Naive thymus-derived CD4-positive, alpha-beta T cell (primary cell): ENCODE data around the gene TRMO. TPM values are rescaled to one million over a fixed set of nuclear protein-coding genes. Genes with fewer than 3 reads are reported as not detected.

Experiments used
- ATAC-seq: fragments of 150-1000 bp; cut with Tn5 transposase; 2 replicates; pipeline ENCODE4 v1.10.0; 2021; ENCODE audit warnings: mild to moderate bottlenecking, moderate library complexity
- CTCF ChIA-PET: fragments of 350-600 bp; sonication (Branson Sonifier 250); formaldehyde crosslinking; loops from one replicate; lab custom pipeline; 2021; ENCODE audit warnings: antibody characterized with exemption; lab: Charles Lee
- POLR2A ChIA-PET: fragments of 350-600 bp; sonication (Branson Sonifier 250); formaldehyde crosslinking; loops from one replicate; lab custom pipeline; 2021; ENCODE audit warnings: antibody characterized with exemption, inconsistent platforms; lab: Charles Lee
- DNase-seq, 9 donors: peaks; one replicate each; pipeline versions ENCODE4 v3.0.0 to v3.0.0-alpha.2; 2020 to 2022; ENCODE audit warnings: mixed read lengths in 1 of 9
- H3K27ac ChIP-seq: one replicate; pipeline ENCODE4 v1.7.0; 2013; ENCODE audit warnings: mild to moderate bottlenecking, low read depth, low read length, moderate library complexity
- H3K27me3 ChIP-seq, 2 donors: one replicate each; pipeline ENCODE4 v1.7.0; 2013; ENCODE audit warnings: low read length in 2 of 2, mild to moderate bottlenecking in 2 of 2, moderate library complexity in 2 of 2; ENCODE audit not compliant: control insufficient read depth in 2 of 2, insufficient read depth in 2 of 2
- H3K36me3 ChIP-seq, 3 experiments: 1 replicate in 2 of 3; 2 replicates in 1 of 3; pipeline ENCODE4 v1.7.0; 2013; ENCODE audit warnings: low read length in 3 of 3, mild to moderate bottlenecking in 3 of 3, moderate library complexity in 1 of 3; ENCODE audit not compliant: insufficient read depth in 3 of 3, control insufficient read depth in 2 of 3
- H3K4me1 ChIP-seq, 2 donors: one replicate each; pipeline ENCODE4 v1.7.0; 2013; ENCODE audit warnings: low read length in 2 of 2, mild to moderate bottlenecking in 2 of 2, moderate library complexity in 1 of 2; ENCODE audit not compliant: control insufficient read depth in 2 of 2, insufficient read depth in 2 of 2
- H3K4me3 ChIP-seq: 2 replicates; pipeline ENCODE4 v1.7.0; 2013; ENCODE audit warnings: mild to moderate bottlenecking, low read length
- H3K9me3 ChIP-seq, 3 experiments: 1 replicate in 2 of 3; 2 replicates in 1 of 3; pipeline ENCODE4 v1.7.0; 2013; ENCODE audit warnings: low read length in 3 of 3; ENCODE audit not compliant: control insufficient read depth in 2 of 3
- H3K27ac Mint-ChIP-seq, 9 donors: one replicate each; pipeline ENCODE4 v1.8.0; 2020 to 2022; ENCODE audit warnings: mixed read lengths in 9 of 9, mild to moderate bottlenecking in 8 of 9, moderate library complexity in 5 of 9, inconsistent platforms in 2 of 9
- H3K27me3 Mint-ChIP-seq, 5 donors: one replicate each; pipeline ENCODE4 v1.8.0; 2021 to 2022; ENCODE audit warnings: mixed read lengths in 5 of 5, mild to moderate bottlenecking in 1 of 5
- H3K36me3 Mint-ChIP-seq, 5 donors: one replicate each; pipeline ENCODE4 v1.8.0; 2020 to 2022; ENCODE audit warnings: mixed read lengths in 5 of 5, mild to moderate bottlenecking in 3 of 5, inconsistent platforms in 1 of 5
- H3K4me1 Mint-ChIP-seq, 7 donors: one replicate each; pipeline ENCODE4 v1.8.0; 2020 to 2022; ENCODE audit warnings: mixed read lengths in 7 of 7, mild to moderate bottlenecking in 3 of 7, inconsistent platforms in 1 of 7
- H3K4me3 Mint-ChIP-seq, 10 donors: one replicate each; pipeline ENCODE4 v1.8.0; 2020 to 2022; ENCODE audit warnings: mild to moderate bottlenecking in 10 of 10, mixed read lengths in 10 of 10, moderate library complexity in 6 of 10, inconsistent platforms in 2 of 10
- H3K9me3 Mint-ChIP-seq, 11 donors: one replicate each; pipeline ENCODE4 v1.8.0; 2020 to 2022; ENCODE audit warnings: mixed read lengths in 11 of 11, mild to moderate bottlenecking in 4 of 11, inconsistent platforms in 1 of 11, moderate library complexity in 1 of 11
- intact Hi-C, 2 donors: fragments of 100-400 bp; cut with micrococcal nuclease; formaldehyde crosslinking; loops; one replicate each; pipeline ENCODE4 v1.15.1; 2023
- polyA plus RNA-seq, 2 donors: library from polyadenylated mRNA; unstranded; fragments of 300-500 nt; fragmentation: Illumina TruSeq; gene quantifications; one replicate each; pipeline ENCODE4 v1.2.3, GENCODE V29; 2021
- total RNA-seq, 6 experiments: library from RNA in 5 of 6; stranded (reverse) in 5 of 6; gene quantifications; 1 replicate in 5 of 6; 2 replicates in 1 of 6; pipeline ENCODE4 v1.2.3 and lab custom pipeline; 2021 to 2026

Gene TRMO
- total and polyA plus RNA-seq, 7 experiments from 2014 or later, result 24.5 to 55.3 (median 35.0) TPM

DNA sequence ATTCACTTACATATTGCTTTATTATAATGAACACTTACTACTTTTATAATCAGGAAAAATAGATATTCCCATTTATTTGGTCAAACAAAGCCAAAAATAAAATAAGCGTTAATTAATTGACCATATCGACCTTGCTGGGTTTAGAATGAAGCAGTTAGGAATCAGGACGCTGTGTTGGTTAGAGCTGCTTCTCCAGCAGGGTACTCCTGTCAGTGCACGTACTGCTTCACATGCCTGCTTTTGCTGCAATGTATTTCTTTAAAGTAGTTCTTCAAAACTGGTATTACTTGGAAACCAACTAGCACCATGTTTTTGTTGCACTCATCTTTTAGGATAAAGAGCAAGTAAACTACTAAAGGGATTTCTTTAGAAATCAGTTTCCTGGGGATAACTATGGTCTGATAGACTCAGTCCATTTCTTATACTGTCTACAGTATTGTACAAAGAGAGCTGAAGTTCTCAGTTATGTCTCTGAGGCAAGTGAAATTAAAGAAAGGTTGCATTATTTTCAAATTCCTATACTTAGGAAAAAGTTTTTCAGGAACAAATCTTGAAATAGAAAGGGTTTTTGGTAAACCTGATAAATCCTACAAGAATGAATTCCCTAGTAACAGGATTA is 6.8 kb upstream of the TRMO start:
- H3K36me3 ChIP-seq, result no peaks in the 10 kb centered on the region
- Mint-ChIP-seq H3K27ac (peak overlapping the region in 8 of 9 donors; percentile 58 to 94 (median 91)), H3K4me1 (peaks cover 18 to 77% (median 56%) of the 10 kb centered on the region in 7 donors), H3K4me3 (peak overlapping the region; percentile 54 to 89 (median 74)), H3K9me3 (no peaks in the 10 kb centered on the region), H3K27me3 (no peaks in the 10 kb centered on the region), H3K36me3 (peaks cover 0 to 5% (median 0%) of the 10 kb centered on the region in 5 donors)
- DNase-seq (no peak), ATAC-seq (peak; percentile 44)
- CTCF ChIA-PET, result interaction anchor here (0.5 to 2.7 kb wide), 8 partner anchors 9 to 105 kb away, joined by 3 to 13 read pairs (median 4); partner anchors contain the start of genes ANP32B and HEMGN
- intact Hi-C loops, result loop anchor here in 1 of 2 donors (10.0 kb wide), 1 partner anchor 866 kb away; the partner anchor contains the start of gene ANKS6
- POLR2A ChIA-PET, result interaction anchor here (0.5 to 1.6 kb wide), 10 partner anchors 9 to 232 kb away, joined by 3 to 6 read pairs (median 4); partner anchors contain the start of genes ANP32B and XPA
- H3K27ac ChIP-seq, result peak overlapping the region; percentile 67
- peaks cover 20 to 39% of the 10 kb centered on the region in 2 donors for H3K4me1 ChIP-seq
- H3K9me3 ChIP-seq, result no peaks in the 10 kb centered on the region
- no peak overlapping the region for H3K4me3 ChIP-seq
- no peaks in the 10 kb centered on the region for H3K27me3 ChIP-seq

DNA sequence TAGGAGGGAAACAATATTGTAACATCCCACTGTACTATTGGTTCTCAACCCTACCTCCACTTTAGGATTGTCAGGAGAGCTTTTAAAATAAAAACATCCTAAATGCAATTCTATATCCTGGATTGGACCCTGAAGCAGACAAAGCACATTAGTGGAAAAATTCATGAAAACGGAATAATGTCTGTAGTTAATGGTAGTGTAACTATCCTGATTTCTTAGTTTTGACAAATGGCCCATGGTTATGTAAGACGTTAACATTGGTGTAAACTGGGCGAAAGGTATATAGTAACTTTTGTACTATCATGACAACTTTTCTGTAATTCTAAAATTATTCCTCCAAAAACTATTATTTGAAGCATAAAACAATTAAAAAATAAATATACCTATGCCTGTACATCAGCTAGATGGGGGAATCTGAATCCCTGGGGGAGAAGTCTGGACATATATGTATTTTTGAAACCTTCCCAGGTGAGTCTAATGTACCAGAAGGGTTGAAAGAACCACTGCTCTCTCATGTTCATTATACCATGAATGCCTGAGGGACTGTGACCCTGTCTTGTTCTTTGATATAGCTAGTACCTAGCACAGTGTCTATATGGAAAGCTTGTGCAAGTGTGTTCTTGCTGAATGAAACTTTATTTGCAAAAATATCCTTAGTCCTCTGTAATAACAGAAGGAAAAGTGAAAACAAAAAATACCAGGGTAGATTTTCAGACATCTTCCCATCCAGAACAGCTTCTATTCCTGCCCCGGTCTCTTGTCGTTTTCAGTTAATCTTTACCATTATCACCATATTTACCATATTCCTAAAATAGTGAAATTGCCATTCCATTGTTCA is 3.4 kb upstream of the TRMO start:
- CTCF ChIA-PET, result interaction anchor here (0.6 to 5.7 kb wide), 7 partner anchors 9 to 1550 kb away, joined by 3 to 118 read pairs (median 3); partner anchors contain the start of gene HEMGN
- Histone ChIP-seq H3K27ac (no peak overlapping the region), H3K36me3 (no peaks in the 10 kb centered on the region), H3K4me1 (peaks cover 17 to 26% of the 10 kb centered on the region in 2 donors), H3K4me3 (no peak overlapping the region), H3K9me3 (no peaks in the 10 kb centered on the region), H3K27me3 (no peaks in the 10 kb centered on the region)
- Mint-ChIP-seq H3K36me3 (peaks cover 0 to 10% (median 5%) of the 10 kb centered on the region in 5 donors), H3K27ac (peak overlapping the region in 1 of 9 donors; percentile 7), H3K9me3 (peaks cover 0 to 18% (median 0%) of the 10 kb centered on the region in 11 donors), H3K4me1 (peaks cover 17 to 69% (median 41%) of the 10 kb centered on the region in 7 donors), H3K4me3 (no peak overlapping the region), H3K27me3 (peaks cover 0 to 5% (median 0%) of the 10 kb centered on the region in 5 donors)
- intact Hi-C loops, result loop anchor here in 1 of 2 donors (10.0 kb wide), 1 partner anchor 869 kb away; the partner anchor contains the start of gene ANKS6
- ATAC-seq (no peak), DNase-seq (no peak)
- POLR2A ChIA-PET, result interaction anchor here (0.5 to 7.7 kb wide), 10 partner anchors 9 to 331 kb away, joined by 3 to 159 read pairs (median 3); partner anchors contain the start of genes ANP32B, HEMGN, NCBP1 and TSTD2

DNA sequence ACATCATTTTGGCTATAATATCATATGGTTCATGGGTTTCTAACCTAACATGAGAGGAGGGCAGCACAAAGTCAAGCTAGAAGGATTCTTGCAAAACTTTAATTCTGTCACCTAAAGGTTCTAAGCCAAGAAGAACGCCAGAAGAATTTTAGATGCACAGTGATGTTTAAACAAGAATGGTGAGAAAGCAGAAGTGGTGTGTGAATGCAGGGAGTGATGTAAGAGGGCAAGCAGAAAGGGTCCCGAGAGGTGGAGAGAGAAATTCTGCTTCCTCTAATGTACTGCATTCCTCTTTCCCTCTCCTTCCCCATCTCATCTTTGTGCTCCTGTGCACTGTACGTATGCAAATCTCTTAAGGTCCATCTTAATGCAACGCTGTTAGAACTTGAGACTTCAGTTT is 2.1 kb upstream of the TRMO start:
- peaks cover 16 to 69% (median 40%) of the 10 kb centered on the region in 7 donors for H3K4me1 Mint-ChIP-seq
- intact Hi-C loops, result loop anchor here (5.0 to 10.0 kb wide), 3 partner anchors 268 to 870 kb away; partner anchors contain the start of genes ANKS6 (in 1 of the 2) and CORO2A (in 1 of the 2)
- H3K27ac Mint-ChIP-seq, result no peak overlapping the region
- ChIA-PET CTCF (interaction anchor here (0.6 to 5.8 kb wide), 28 partner anchors 10 to 852 kb away, joined by 3 to 118 read pairs (median 5); partner anchors contain the start of genes ANP32B and HEMGN), POLR2A (interaction anchor here (0.8 to 15.2 kb wide), 12 partner anchors 13 to 332 kb away, joined by 4 to 715 read pairs (median 40); partner anchors contain the start of genes ANP32B, HEMGN and TBC1D2)
- peak overlapping the region in 2 of 10 donors; percentile 8 to 83 for H3K4me3 Mint-ChIP-seq
- Histone ChIP-seq H3K36me3 (no peaks in the 10 kb centered on the region), H3K9me3 (no peaks in the 10 kb centered on the region), H3K4me3 (no peak overlapping the region), H3K4me1 (peaks cover 19 to 26% of the 10 kb centered on the region in 2 donors), H3K27me3 (no peaks in the 10 kb centered on the region), H3K27ac (no peak overlapping the region)
- ATAC-seq (no peak), DNase-seq (no peak)
- peaks cover 0 to 5% (median 0%) of the 10 kb centered on the region in 5 donors for H3K27me3 Mint-ChIP-seq
- peaks cover 0 to 18% (median 0%) of the 10 kb centered on the region in 11 donors for H3K9me3 Mint-ChIP-seq
- H3K36me3 Mint-ChIP-seq, result peaks cover 0 to 10% (median 5%) of the 10 kb centered on the region in 5 donors

DNA sequence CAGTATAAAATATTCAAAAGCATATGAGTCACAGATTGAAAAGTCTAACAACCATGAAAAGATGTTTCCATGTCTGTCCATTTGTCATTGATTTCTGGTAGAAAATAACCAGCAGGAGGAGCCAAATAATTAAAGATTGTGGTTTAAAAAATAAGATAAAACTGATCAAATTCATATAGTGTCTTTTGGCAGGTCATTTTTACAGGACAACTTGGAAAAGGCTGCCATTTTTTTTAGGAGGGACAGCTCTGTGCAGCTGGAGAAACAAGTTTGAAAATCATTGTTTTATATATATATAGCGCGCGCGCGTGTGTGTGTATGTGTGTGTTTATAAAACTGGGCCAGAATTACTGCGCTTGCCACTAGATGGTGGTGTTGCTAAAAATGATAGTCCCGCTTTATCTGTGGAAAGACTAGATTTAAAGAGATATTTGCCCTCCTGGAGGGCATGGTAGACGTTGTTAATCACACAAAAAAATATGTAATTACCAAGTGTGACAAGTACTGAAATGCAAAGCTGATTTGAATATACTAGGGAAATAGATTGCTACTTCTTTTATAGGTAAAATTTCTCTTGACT is 1.3 kb upstream of the TRMO start:
- Histone ChIP-seq H3K9me3 (no peaks in the 10 kb centered on the region), H3K36me3 (no peaks in the 10 kb centered on the region), H3K27ac (peak overlapping the region; percentile 98), H3K27me3 (no peaks in the 10 kb centered on the region), H3K4me3 (peak overlapping the region; percentile 88), H3K4me1 (peaks cover 25 to 29% of the 10 kb centered on the region in 2 donors)
- peak; percentile 38 for ATAC-seq
- H3K4me3 Mint-ChIP-seq, result peak overlapping the region; percentile 56 to 97 (median 90)
- ChIA-PET CTCF (interaction anchor here (0.5 to 5.8 kb wide), 39 partner anchors 10 to 340 kb away, joined by 3 to 118 read pairs (median 4); partner anchors contain the start of genes ANP32B, HEMGN and TBC1D2), POLR2A (interaction anchor here (0.8 to 15.2 kb wide), 19 partner anchors 13 to 333 kb away, joined by 3 to 715 read pairs (median 27); partner anchors contain the start of genes ANP32B, HEMGN, NANS and TBC1D2)
- intact Hi-C loops, result loop anchor here (1.0 to 10.0 kb wide), 19 partner anchors 8 to 871 kb away; partner anchors contain the start of genes CORO2A (in 2 of the 2), ANKS6 (in 1 of the 2), ANP32B (in 1 of the 2) and HEMGN (in 1 of the 2)
- peaks cover 0 to 18% (median 0%) of the 10 kb centered on the region in 11 donors for H3K9me3 Mint-ChIP-seq
- H3K36me3 Mint-ChIP-seq, result peaks cover 0 to 10% (median 5%) of the 10 kb centered on the region in 5 donors
- DNase-seq, result peak; percentile 33 to 87 (median 82)
- H3K4me1 Mint-ChIP-seq, result peaks cover 23 to 69% (median 42%) of the 10 kb centered on the region in 7 donors
- peak overlapping the region; percentile 97 to 100 (median 99) for H3K27ac Mint-ChIP-seq
- H3K27me3 Mint-ChIP-seq, result peaks cover 0 to 5% (median 0%) of the 10 kb centered on the region in 5 donors

DNA sequence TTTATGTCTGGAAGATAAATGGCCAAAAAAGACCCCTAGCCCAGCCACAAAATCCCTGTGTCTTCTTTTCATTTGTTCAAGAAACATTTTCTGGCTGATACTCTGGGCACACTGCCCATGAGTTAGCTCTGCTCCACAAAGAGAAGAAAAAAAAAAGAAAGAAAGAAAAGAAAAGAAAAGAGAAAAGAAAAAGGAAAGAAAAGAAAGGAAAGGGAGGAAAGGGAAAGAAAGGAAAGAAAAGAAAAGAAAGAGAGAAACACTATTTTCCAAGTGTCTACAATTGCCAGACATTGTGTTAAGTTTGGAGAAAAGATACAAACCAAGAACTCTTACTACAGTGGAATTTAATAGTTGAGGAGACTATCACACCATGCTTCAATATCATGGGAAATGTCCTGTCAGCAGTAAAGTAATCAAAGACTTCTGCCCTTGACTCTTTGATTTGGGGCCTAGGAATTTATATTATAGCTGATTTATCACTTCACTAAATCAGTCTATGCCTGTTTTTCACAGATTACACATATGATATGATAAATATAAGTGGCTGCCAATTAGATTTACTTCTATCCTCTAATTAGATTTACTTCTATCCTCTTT is 3.0 kb downstream of the TRMO start:
- ATAC-seq (no peak), DNase-seq (no peak)
- ChIA-PET POLR2A (interaction anchor here (0.5 to 15.2 kb wide), 15 partner anchors 10 to 211 kb away, joined by 3 to 715 read pairs (median 6); partner anchors contain the start of genes ANP32B and NANS), CTCF (interaction anchor here (0.8 to 5.8 kb wide), 5 partner anchors 11 to 199 kb away, joined by 3 to 85 read pairs (median 57); no protein-coding TSS in a partner anchor)
- H3K27ac Mint-ChIP-seq, result peak overlapping the region; percentile 97 to 100 (median 99)
- Histone ChIP-seq H3K4me1 (peaks cover 40 to 48% of the 10 kb centered on the region in 2 donors), H3K4me3 (peak overlapping the region; percentile 49), H3K9me3 (no peaks in the 10 kb centered on the region), H3K36me3 (peaks cover 0 to 16% (median under 1%) of the 10 kb centered on the region in 3 experiments), H3K27ac (peak overlapping the region; percentile 98), H3K27me3 (no peaks in the 10 kb centered on the region)
- peak overlapping the region; percentile 78 to 97 (median 90) for H3K4me3 Mint-ChIP-seq
- peaks cover 0 to 5% (median 0%) of the 10 kb centered on the region in 5 donors for H3K27me3 Mint-ChIP-seq
- peaks cover 37 to 86% (median 70%) of the 10 kb centered on the region in 7 donors for H3K4me1 Mint-ChIP-seq
- peaks cover 0 to 31% (median 27%) of the 10 kb centered on the region in 5 donors for H3K36me3 Mint-ChIP-seq
- peaks cover 0 to 18% (median 0%) of the 10 kb centered on the region in 11 donors for H3K9me3 Mint-ChIP-seq
- intact Hi-C loops, result no loop called here
